GM12873 (cell line): ENCODE measurements around the gene PTPRT.

Experiments used
- CTCF ChIP-seq: IDR thresholded peaks from 2 replicates; pipeline ENCODE4 v1.5.1; 2012; ENCODE audit warnings: low read depth, mild to moderate bottlenecking, moderate library complexity, low read length, control low read depth; ENCODE audit not compliant: insufficient read depth; ENCODE audit errors: missing control alignments

The PTPRT gene

GRCh38 chr20:43011491-43011890 lies 178.2 kb downstream of the PTPRT start:
- TF ChIP-seq CTCF, result no peak

- TF ChIP-seq CTCF, result no peak
These were observed 180.2 kb downstream of the PTPRT start for GRCh38 chr20:43009532-43009931.

GRCh38 chr20:43007525-43007924 lies 182.2 kb downstream of the PTPRT start:
- no peak for TF ChIP-seq CTCF

- TF ChIP-seq CTCF, result no peak
These were observed 182.9 kb downstream of the PTPRT start for GRCh38 chr20:43006651-43007375.

- TF ChIP-seq CTCF, result no peak
These were observed 186.3 kb downstream of the PTPRT start for GRCh38 chr20:43003318-43003944.

GRCh38 chr20:42996141-42996540 lies 193.6 kb downstream of the PTPRT start:
- TF ChIP-seq CTCF, result no peak

- TF ChIP-seq CTCF, result no peak
These were observed 201.4 kb downstream of the PTPRT start for GRCh38 chr20:42988319-42988718.
